ENCODE measurements around the gene WDR1.

WDR1 gene

GRCh38 chr4:10101671-10102473 is 14.7 kb downstream of the WDR1 start:
- Mint-ChIP-seq H3K4me3 (no peak overlapping the region), H3K9me3 (no peaks in the 10 kb centered on the region), H3K36me3 (ENCODE audit: low read depth) (peaks cover 97% of the 10 kb centered on the region), H3K27me3 (no peaks in the 10 kb centered on the region), H3K27ac (peak overlapping the region; percentile 95), H3K4me1 (ENCODE audit: low read depth) (peaks cover 100% of the 10 kb centered on the region)
- no peak for DNase-seq

GRCh38 chr4:10100734-10101216 is 15.8 kb downstream of the WDR1 start:
- no peaks in the 10 kb centered on the region for H3K27me3 Mint-ChIP-seq
- H3K9me3 Mint-ChIP-seq, result no peaks in the 10 kb centered on the region
- H3K4me3 Mint-ChIP-seq, result peak overlapping the region; percentile 23
- peaks cover 100% of the 10 kb centered on the region for H3K4me1 Mint-ChIP-seq (ENCODE audit: low read depth)
- peak overlapping the region; percentile 95 for H3K27ac Mint-ChIP-seq
- no peak for DNase-seq
- H3K36me3 Mint-ChIP-seq (ENCODE audit: low read depth), result peaks cover 99% of the 10 kb centered on the region

GRCh38 chr4:10099499-10100325 is 16.9 kb downstream of the WDR1 start:
- Mint-ChIP-seq H3K9me3 (no peaks in the 10 kb centered on the region), H3K4me3 (peak overlapping the region; percentile 55), H3K36me3 (ENCODE audit: low read depth) (peaks cover 99% of the 10 kb centered on the region), H3K27ac (peak overlapping the region; percentile 95), H3K27me3 (no peaks in the 10 kb centered on the region), H3K4me1 (ENCODE audit: low read depth) (peaks cover 99% of the 10 kb centered on the region)
- DNase-seq, result no peak

- Mint-ChIP-seq H3K27me3 (no peaks in the 10 kb centered on the region), H3K4me3 (peak overlapping the region; percentile 18), H3K36me3 (ENCODE audit: low read depth) (peaks cover 99% of the 10 kb centered on the region)
Measured at GRCh38 chr4:10098780-10099160, 17.8 kb downstream of the WDR1 start.

GRCh38 chr4:10097906-10098779 is 18.5 kb downstream of the WDR1 start:
- H3K4me1 Mint-ChIP-seq (ENCODE audit: low read depth), result peaks cover 99% of the 10 kb centered on the region
- DNase-seq, result no peak
- H3K4me3 Mint-ChIP-seq, result peak overlapping the region; percentile 18
- no peaks in the 10 kb centered on the region for H3K9me3 Mint-ChIP-seq
- peaks cover 100% of the 10 kb centered on the region for H3K36me3 Mint-ChIP-seq (ENCODE audit: low read depth)
- H3K27me3 Mint-ChIP-seq, result no peaks in the 10 kb centered on the region
- peak overlapping the region; percentile 95 for H3K27ac Mint-ChIP-seq

More at GRCh38 chr4:10098780-10099160, 17.8 kb downstream of the WDR1 start:
- Mint-ChIP-seq H3K27ac (peak overlapping the region; percentile 95), H3K9me3 (no peaks in the 10 kb centered on the region), H3K4me1 (ENCODE audit: low read depth) (peaks cover 99% of the 10 kb centered on the region)
- DNase-seq, result peak; percentile 58

GRCh38 chr4:10096978-10097335 is 19.6 kb downstream of the WDR1 start:
- peak overlapping the region; percentile 64 for H3K4me3 Mint-ChIP-seq
- no peaks in the 10 kb centered on the region for H3K27me3 Mint-ChIP-seq
- H3K9me3 Mint-ChIP-seq, result no peaks in the 10 kb centered on the region
- H3K36me3 Mint-ChIP-seq (ENCODE audit: low read depth), result peaks cover 100% of the 10 kb centered on the region
- H3K27ac Mint-ChIP-seq, result peak overlapping the region; percentile 95
- no peak for DNase-seq
- H3K4me1 Mint-ChIP-seq (ENCODE audit: low read depth), result peaks cover 99% of the 10 kb centered on the region

- H3K9me3 Mint-ChIP-seq, result no peaks in the 10 kb centered on the region
- peak overlapping the region; percentile 64 for H3K4me3 Mint-ChIP-seq
- peaks cover 96% of the 10 kb centered on the region for H3K4me1 Mint-ChIP-seq (ENCODE audit: low read depth)
- H3K27me3 Mint-ChIP-seq, result no peaks in the 10 kb centered on the region
- H3K36me3 Mint-ChIP-seq (ENCODE audit: low read depth), result peaks cover 100% of the 10 kb centered on the region
- peak overlapping the region; percentile 95 for H3K27ac Mint-ChIP-seq
- peak; percentile 84 for DNase-seq
Measured at GRCh38 chr4:10096201-10096977, 20.2 kb downstream of the WDR1 start.

GRCh38 chr4:10095296-10095991 is 21.2 kb downstream of the WDR1 start:
- H3K4me1 Mint-ChIP-seq (ENCODE audit: low read depth), result peaks cover 93% of the 10 kb centered on the region
- H3K27me3 Mint-ChIP-seq, result no peaks in the 10 kb centered on the region
- H3K4me3 Mint-ChIP-seq, result peak overlapping the region; percentile 64
- peaks cover 100% of the 10 kb centered on the region for H3K36me3 Mint-ChIP-seq (ENCODE audit: low read depth)
- peak overlapping the region; percentile 95 for H3K27ac Mint-ChIP-seq
- H3K9me3 Mint-ChIP-seq, result no peaks in the 10 kb centered on the region
- no peak for DNase-seq

- no peaks in the 10 kb centered on the region for H3K27me3 Mint-ChIP-seq
- peak overlapping the region; percentile 35 for H3K4me3 Mint-ChIP-seq
- no peak for DNase-seq
- peaks cover 100% of the 10 kb centered on the region for H3K36me3 Mint-ChIP-seq (ENCODE audit: low read depth)
- H3K4me1 Mint-ChIP-seq (ENCODE audit: low read depth), result peaks cover 91% of the 10 kb centered on the region
- peak overlapping the region; percentile 95 for H3K27ac Mint-ChIP-seq
- no peaks in the 10 kb centered on the region for H3K9me3 Mint-ChIP-seq
Measured at GRCh38 chr4:10094841-10095240, 21.8 kb downstream of the WDR1 start.

- Mint-ChIP-seq H3K36me3 (ENCODE audit: low read depth) (peaks cover 100% of the 10 kb centered on the region), H3K27ac (peak overlapping the region; percentile 95), H3K4me1 (ENCODE audit: low read depth) (peaks cover 83% of the 10 kb centered on the region), H3K4me3 (peak overlapping the region; percentile 50), H3K27me3 (no peaks in the 10 kb centered on the region), H3K9me3 (no peaks in the 10 kb centered on the region)
- no peak for DNase-seq
Measured at GRCh38 chr4:10093801-10094552, 22.6 kb downstream of the WDR1 start.

- H3K4me3 Mint-ChIP-seq, result peak overlapping the region; percentile 50
- peaks cover 100% of the 10 kb centered on the region for H3K36me3 Mint-ChIP-seq (ENCODE audit: low read depth)
- peak overlapping the region; percentile 95 for H3K27ac Mint-ChIP-seq
- no peaks in the 10 kb centered on the region for H3K27me3 Mint-ChIP-seq
- no peak for DNase-seq
- H3K4me1 Mint-ChIP-seq (ENCODE audit: low read depth), result peaks cover 75% of the 10 kb centered on the region
- H3K9me3 Mint-ChIP-seq, result no peaks in the 10 kb centered on the region
Measured at GRCh38 chr4:10093271-10093621, 23.4 kb downstream of the WDR1 start.

- Mint-ChIP-seq H3K27me3 (no peaks in the 10 kb centered on the region), H3K4me3 (peak overlapping the region; percentile 15), H3K9me3 (no peaks in the 10 kb centered on the region), H3K4me1 (ENCODE audit: low read depth) (peaks cover 70% of the 10 kb centered on the region), H3K27ac (peak overlapping the region; percentile 95), H3K36me3 (ENCODE audit: low read depth) (peaks cover 100% of the 10 kb centered on the region)
- DNase-seq, result no peak
Measured at GRCh38 chr4:10092481-10093270, 23.9 kb downstream of the WDR1 start.
